NCI-H460 (cell line): ENCODE measurements around the gene PTCD2. TPM values are rescaled to one million over a fixed set of nuclear protein-coding genes. Genes with fewer than 3 reads are reported as not detected.
"Not testable (repeated sequence)": the region's sequence is repeated elsewhere in the genome, so short reads cannot be mapped to it uniquely, and the experiment has no call there.

Experiments used
- DNase-seq: peaks from one replicate; pipeline ENCODE4 v3.0.0-alpha.2; 2016; ENCODE audit warnings: low read depth; ENCODE audit errors: extremely low read depth
- total RNA-seq: library from RNA; depleted of rRNA; stranded (reverse); fragments of >200 nt; shearing (Covaris generic); gene quantifications from 2 replicates; pipeline ENCODE4 v1.2.3, GENCODE V29; 2014

The PTCD2 gene
- total RNA-seq, 1 experiment from 2014 or later: 20.3 TPM

GRCh38 chr5:72295539-72295938 is 24.6 kb upstream of the PTCD2 start:
- no peak for DNase-seq

DNA sequence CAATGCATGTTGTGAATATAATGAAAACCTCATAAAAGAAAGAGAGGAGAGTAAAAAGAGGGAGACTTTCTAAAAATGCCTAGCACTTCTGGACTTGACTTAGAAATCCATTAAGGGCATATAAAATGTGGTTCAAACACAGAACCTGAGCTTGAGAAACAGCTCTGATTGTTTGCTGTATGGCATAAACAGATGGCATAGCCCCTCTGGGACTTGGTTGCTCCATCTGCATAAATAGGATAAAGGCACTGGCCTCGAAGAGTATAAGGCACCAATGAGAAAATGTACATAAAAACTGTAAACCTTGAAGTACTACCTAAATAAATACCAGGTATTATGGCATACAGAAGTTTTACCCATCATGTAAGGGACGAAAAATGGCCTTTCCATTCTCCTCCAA is 23.9 kb upstream of the PTCD2 start:
- DNase-seq: no peak

GRCh38 chr5:72298136-72298535 is 22.0 kb upstream of the PTCD2 start:
- not testable (repeated sequence) for DNase-seq

- DNase-seq: no peak
These were observed 21.5 kb upstream of the PTCD2 start for GRCh38 chr5:72298711-72299110.

GRCh38 chr5:72300590-72301339 is 19.4 kb upstream of the PTCD2 start:
- DNase-seq: no peak

GRCh38 chr5:72301557-72301956 is 18.6 kb upstream of the PTCD2 start:
- no peak for DNase-seq

DNA sequence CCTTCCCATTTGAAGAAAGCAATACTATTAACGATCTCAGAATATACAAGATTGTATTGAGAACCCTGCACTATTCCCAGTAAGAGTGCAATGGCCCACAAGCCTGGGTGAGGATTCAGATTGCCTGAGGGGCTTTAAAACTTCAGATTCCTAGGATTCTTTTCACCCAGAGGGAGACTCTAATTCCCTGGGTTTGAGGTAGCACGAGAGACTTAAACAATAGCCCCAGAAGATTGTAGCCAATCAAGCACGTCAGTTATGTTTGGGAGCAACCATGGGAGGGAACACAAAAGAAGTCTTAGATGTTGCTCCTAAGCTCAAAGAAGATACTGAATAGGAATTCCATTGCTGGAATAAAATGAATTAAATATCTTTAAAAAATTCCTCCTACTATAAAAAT is 18.0 kb upstream of the PTCD2 start:
- no peak for DNase-seq

- no peak for DNase-seq
These were observed 14.7 kb upstream of the PTCD2 start for GRCh38 chr5:72305194-72306142.

GRCh38 chr5:72307573-72307967 is 12.6 kb upstream of the PTCD2 start:
- DNase-seq: no peak

- peak; percentile 96 for DNase-seq
These were observed 12.0 kb upstream of the PTCD2 start for GRCh38 chr5:72307968-72308852.

DNA sequence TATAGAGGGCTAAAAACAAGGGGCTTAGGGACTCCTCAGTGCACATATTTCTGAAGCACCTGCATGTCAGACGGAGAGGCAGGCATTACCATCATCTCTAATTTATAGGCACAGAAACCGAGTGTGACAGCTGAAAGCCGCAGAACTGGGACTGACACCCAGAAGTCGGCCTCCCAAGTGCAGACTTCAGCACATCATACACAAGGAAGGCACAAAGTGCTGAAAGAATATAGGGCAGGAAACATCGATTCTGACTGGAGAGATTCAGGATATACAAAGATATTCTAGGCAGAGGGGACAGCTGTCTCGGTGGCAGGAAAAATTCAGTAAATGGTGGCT is 11.4 kb upstream of the PTCD2 start:
- no peak for DNase-seq

DNA sequence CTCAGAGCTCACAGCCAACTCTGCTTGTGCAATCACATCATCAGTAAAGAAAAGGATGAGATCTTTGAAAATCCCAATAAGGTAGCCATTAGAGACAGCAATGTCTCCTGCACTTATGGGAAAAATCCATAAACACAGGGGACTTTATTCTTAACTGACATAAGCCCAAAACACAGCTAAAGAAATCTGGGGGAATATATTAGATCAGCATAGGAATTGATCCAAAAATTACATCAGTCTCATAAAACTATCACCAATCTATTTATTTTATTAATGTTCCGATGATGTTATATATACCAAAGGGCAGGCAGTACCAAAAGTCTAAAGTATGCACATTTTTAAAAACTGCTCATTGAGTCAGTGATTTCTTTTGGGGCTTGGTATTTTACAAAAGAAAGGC is 7.0 kb upstream of the PTCD2 start:
- no peak for DNase-seq

- DNase-seq: peak; percentile 30
These were observed 5.5 kb upstream of the PTCD2 start for GRCh38 chr5:72314571-72315172.

DNA sequence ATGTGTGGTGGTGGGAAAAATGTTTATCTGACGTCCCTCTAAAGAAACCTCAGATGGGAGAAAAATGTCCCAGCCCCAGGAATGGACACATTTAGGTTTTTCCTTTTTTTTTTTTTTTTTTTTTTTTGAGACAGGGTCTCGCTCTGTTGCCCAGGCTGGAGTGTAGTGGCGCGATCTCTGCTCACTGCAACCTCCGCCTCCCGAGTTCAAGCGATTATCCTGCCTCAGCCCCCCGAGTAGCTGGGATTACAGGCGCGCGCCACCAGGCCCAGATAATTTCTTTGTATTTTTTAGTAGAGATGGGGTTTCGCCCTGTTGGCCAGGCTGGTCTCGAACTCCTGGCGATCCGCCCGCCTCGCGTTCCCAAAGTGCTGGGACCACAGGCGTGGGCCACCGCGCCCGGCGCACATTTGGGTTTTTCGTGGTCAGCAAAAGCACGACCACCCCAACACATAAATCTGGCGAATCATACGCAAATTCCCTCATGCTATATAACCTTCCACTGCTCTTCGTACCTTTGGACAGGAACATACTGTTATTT is 668 bp upstream of the PTCD2 start:
- DNase-seq: not testable (repeated sequence)

DNA sequence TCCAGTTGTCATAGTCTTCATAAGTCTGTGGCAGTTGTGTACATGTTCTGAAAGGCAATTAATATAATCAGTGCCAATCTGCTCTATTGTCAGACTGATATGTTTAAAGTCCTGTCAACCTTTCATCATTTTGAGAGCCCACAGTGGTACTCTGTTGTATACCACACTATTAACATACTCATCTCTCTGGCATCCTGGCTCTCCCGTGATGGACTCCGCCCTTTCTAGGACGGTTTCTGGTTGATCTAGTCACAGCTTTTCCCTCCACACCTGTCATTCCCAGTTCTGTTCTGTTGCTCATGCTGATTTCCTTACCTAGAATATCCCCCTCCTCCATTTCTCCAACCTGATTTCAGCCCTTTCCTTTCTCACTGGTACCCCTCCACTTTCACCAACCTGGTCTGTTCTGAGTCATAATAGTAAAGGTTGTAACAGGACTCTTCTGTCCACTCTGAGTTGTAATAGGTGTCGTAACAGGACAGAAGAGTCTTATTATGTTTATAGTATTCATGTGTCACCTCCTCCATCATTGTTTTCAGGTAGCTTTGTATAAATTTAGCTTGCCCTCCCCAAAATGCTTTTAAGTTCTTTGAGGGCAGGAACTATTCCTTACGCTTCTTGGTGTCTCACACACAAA is 4.1 kb downstream of the PTCD2 start:
- no peak for DNase-seq

GRCh38 chr5:72325566-72326305 is 5.6 kb downstream of the PTCD2 start:
- no peak for DNase-seq

DNA sequence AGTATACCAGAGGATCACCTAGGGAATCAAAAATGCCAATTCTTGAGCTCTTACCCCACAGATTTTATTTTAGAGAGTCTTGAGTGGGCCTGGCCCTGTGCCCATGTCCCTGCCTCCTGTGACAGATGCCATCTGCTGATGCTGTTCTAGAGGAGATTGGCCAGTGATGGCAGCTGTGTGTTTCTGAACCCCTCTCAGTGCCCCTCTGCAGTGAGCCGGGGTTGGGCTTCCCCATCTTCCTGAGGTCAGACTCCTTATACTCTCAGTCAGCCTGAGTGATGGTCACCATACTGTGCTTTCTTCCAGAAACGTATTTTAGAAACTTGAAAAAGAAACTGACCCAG is 6.1 kb downstream of the PTCD2 start:
- no peak for DNase-seq

GRCh38 chr5:72328172-72328571 is 8.0 kb downstream of the PTCD2 start:
- DNase-seq: no peak

DNA sequence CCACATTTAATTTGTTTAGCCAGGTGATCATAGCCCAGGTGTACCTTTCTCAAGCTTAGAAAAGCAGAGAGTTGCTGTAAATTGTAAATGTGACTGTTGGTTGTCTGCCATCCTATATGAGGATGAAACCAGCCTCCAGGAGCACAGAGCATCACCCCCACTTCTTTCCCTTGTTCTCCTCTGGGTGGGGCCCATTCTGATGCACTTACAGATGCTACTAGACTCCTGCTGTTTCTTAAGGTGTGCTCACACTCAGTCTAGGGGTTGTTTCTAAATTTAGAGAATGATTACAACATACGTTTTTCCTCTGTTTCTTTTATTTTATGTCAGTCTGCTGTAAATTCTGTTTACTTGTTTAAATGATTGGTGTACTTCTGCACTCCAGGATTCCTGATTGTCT is 10.5 kb downstream of the PTCD2 start:
- no peak for DNase-seq
